Right atrium auricular region (tissue), 2 donors: Measurements from ENCODE around the gene GRIK4. TPM values are rescaled to one million over a fixed set of nuclear protein-coding genes. Genes with fewer than 3 reads are reported as not detected.

Experiments
- DNase-seq: peaks from one replicate; pipeline ENCODE4 v3.0.0-alpha.2; 2019; ENCODE audit warnings: low spot score
- H3K27ac ChIP-seq, 2 donors: fragments of 200-600 bp; sonication (generic); 1 replicate in 1 of 2; 2 replicates in 1 of 2; pipeline ENCODE4 v1.5.1; 2016 to 2019
- H3K27me3 ChIP-seq, 2 donors: fragments of 200-600 bp; sonication (generic); one replicate each; pipeline versions ENCODE4 v1.5.1 to v1.6.0; 2017 to 2019
- H3K36me3 ChIP-seq: fragments of 200-600 bp; sonication (generic); one replicate; pipeline ENCODE4 v1.5.1; 2016
- H3K4me1 ChIP-seq, 2 donors: fragments of 200-600 bp; sonication (generic); one replicate each; pipeline versions ENCODE4 v1.5.1 to v1.6.0; 2017 to 2019
- H3K4me3 ChIP-seq, 2 donors: fragments of 200-600 bp; sonication (generic); 1 replicate in 1 of 2; 2 replicates in 1 of 2; pipeline ENCODE4 v1.5.1; 2017 to 2019; ENCODE audit warnings: mild to moderate bottlenecking in 1 of 2, moderate library complexity in 1 of 2
- H3K9me3 ChIP-seq, 2 donors: fragments of 200-600 bp; sonication (generic); one replicate each; pipeline ENCODE4 v1.5.1; 2019
- CTCF ChIP-seq, 2 donors: fragments of 200-600 bp; sonication (generic); IDR thresholded peaks; one replicate each; pipeline ENCODE4 v1.5.1; 2019; ENCODE audit warnings: antibody characterized with exemption in 2 of 2
- total RNA-seq, 2 donors: library from RNA; depleted of rRNA; stranded (reverse); fragments of >200 nt; gene quantifications; one replicate each; pipeline ENCODE4 v1.1.0, GENCODE V29; 2016

Gene GRIK4
- total RNA-seq, 2 donors from 2014 or later, result 0.04 to 0.30 TPM

GRCh38 chr11:120789391-120789790 lies 277.8 kb downstream of the GRIK4 start:
- TF ChIP-seq CTCF (IDR thresholded peaks at IDR 0.05), result no peak
- no peaks in the 10 kb centered on the region for H3K27me3 ChIP-seq
- no peak overlapping the region for H3K4me3 ChIP-seq
- H3K36me3 ChIP-seq, result no peaks in the 10 kb centered on the region
- no peaks in the 10 kb centered on the region for H3K4me1 ChIP-seq
- no peaks in the 10 kb centered on the region for H3K9me3 ChIP-seq
- no peak for DNase-seq
- H3K27ac ChIP-seq, result no peak overlapping the region

- Histone ChIP-seq H3K4me1 (no peaks in the 10 kb centered on the region), H3K36me3 (no peaks in the 10 kb centered on the region), H3K27ac (no peak overlapping the region), H3K9me3 (no peaks in the 10 kb centered on the region), H3K27me3 (no peaks in the 10 kb centered on the region), H3K4me3 (no peak overlapping the region)
- DNase-seq, result no peak
- no peak for TF ChIP-seq CTCF (IDR thresholded peaks at IDR 0.05)
These were observed 280.8 kb downstream of the GRIK4 start for GRCh38 chr11:120792306-120792705.

GRCh38 chr11:120793150-120793549 lies 281.6 kb downstream of the GRIK4 start:
- Histone ChIP-seq H3K4me1 (no peaks in the 10 kb centered on the region), H3K4me3 (no peak overlapping the region), H3K36me3 (no peaks in the 10 kb centered on the region), H3K27me3 (no peaks in the 10 kb centered on the region), H3K9me3 (no peaks in the 10 kb centered on the region), H3K27ac (no peak overlapping the region)
- no peak for TF ChIP-seq CTCF (IDR thresholded peaks at IDR 0.05)
- DNase-seq, result no peak

- H3K4me3 ChIP-seq, result no peak overlapping the region
- no peaks in the 10 kb centered on the region for H3K4me1 ChIP-seq
- H3K9me3 ChIP-seq, result no peaks in the 10 kb centered on the region
- no peak overlapping the region for H3K27ac ChIP-seq
- H3K27me3 ChIP-seq, result no peaks in the 10 kb centered on the region
- no peak for DNase-seq
- TF ChIP-seq CTCF (IDR thresholded peaks at IDR 0.05), result no peak
- no peaks in the 10 kb centered on the region for H3K36me3 ChIP-seq
These were observed 282.4 kb downstream of the GRIK4 start for GRCh38 chr11:120793806-120794479.

GRCh38 chr11:120794748-120795147 lies 283.2 kb downstream of the GRIK4 start:
- Histone ChIP-seq H3K36me3 (no peaks in the 10 kb centered on the region), H3K4me1 (no peaks in the 10 kb centered on the region), H3K27me3 (no peaks in the 10 kb centered on the region), H3K27ac (no peak overlapping the region), H3K4me3 (no peak overlapping the region), H3K9me3 (no peaks in the 10 kb centered on the region)
- TF ChIP-seq CTCF (IDR thresholded peaks at IDR 0.05), result no peak
- no peak for DNase-seq

- no peak for TF ChIP-seq CTCF (IDR thresholded peaks at IDR 0.05)
- no peaks in the 10 kb centered on the region for H3K9me3 ChIP-seq
- H3K27ac ChIP-seq, result no peak overlapping the region
- no peaks in the 10 kb centered on the region for H3K4me1 ChIP-seq
- DNase-seq, result no peak
- no peaks in the 10 kb centered on the region for H3K36me3 ChIP-seq
- no peak overlapping the region for H3K4me3 ChIP-seq
- no peaks in the 10 kb centered on the region for H3K27me3 ChIP-seq
These were observed 283.6 kb downstream of the GRIK4 start for GRCh38 chr11:120795185-120795584.
